K562 (cell line): ENCODE measurements around the gene SNRPB. TPM values are rescaled to one million over a fixed set of nuclear protein-coding genes. Genes with fewer than 3 reads are reported as not detected.

Experiments used
- ATF7 ChIP-seq: fragments of 450-650 bp; IDR thresholded peaks from 2 replicates; pipeline ENCODE4 v1.7.1; 2014; ENCODE audit warnings: mild to moderate bottlenecking, moderate library complexity
- CBFA2T2 ChIP-seq: fragments of 450-650 bp; conservative IDR thresholded peaks from 2 replicates; pipeline ENCODE4 v1.6.1; 2017; ENCODE audit warnings: mild to moderate bottlenecking
- ELF4 ChIP-seq: fragments of 450-650 bp; formaldehyde crosslinking; IDR thresholded peaks from 2 replicates; pipeline ENCODE4 v1.4.0; 2022; ENCODE audit warnings: missing genetic modification characterization
- ELK3 ChIP-seq: fragments of 450-650 bp; formaldehyde crosslinking; IDR thresholded peaks from 2 replicates; pipeline ENCODE4 v1.4.0; 2020; ENCODE audit warnings: mild to moderate bottlenecking
- GTF2E2 ChIP-seq: fragments of 200-800 bp; sonication (Bioruptor generic); IDR thresholded peaks from 2 replicates; pipeline ENCODE4 v1.6.1; 2016; ENCODE audit warnings: missing genetic modification characterization, missing compliant biosample characterization
- HDAC2 ChIP-seq: fragments of 450-650 bp; IDR thresholded peaks from 2 replicates; pipeline ENCODE4 v1.6.1; 2016; ENCODE audit warnings: mild to moderate bottlenecking
- JUNB ChIP-seq: fragments of 450-650 bp; formaldehyde crosslinking; conservative IDR thresholded peaks from 2 replicates; pipeline ENCODE4 v1.4.0; 2020; ENCODE audit warnings: mild to moderate bottlenecking
- MCM7 ChIP-seq, 2 experiments: fragments of 450-650 bp; IDR thresholded peaks; 2 replicates each; pipeline ENCODE4 v1.6.1; 2016 to 2018
- MEF2D ChIP-seq: conservative IDR thresholded peaks from 2 replicates; pipeline ENCODE4 v1.6.1; 2016; ENCODE audit warnings: low read depth, missing genetic modification characterization, missing compliant biosample characterization
- POLR2AphosphoS2 ChIP-seq: IDR thresholded peaks from 2 replicates; pipeline ENCODE4 v1.6.1; 2012; ENCODE audit warnings: low read length, improper control_type of control experiment
- PYGO2 ChIP-seq: fragments of 450-650 bp; IDR thresholded peaks from 2 replicates; pipeline ENCODE4 v1.6.1; 2016; ENCODE audit warnings: mild to moderate bottlenecking, missing genetic modification characterization, moderate library complexity, missing compliant biosample characterization
- SRF ChIP-seq, 2 experiments: fragments of 250-450, 450-650 bp in 1 of 2; sonication (Bioruptor Pico) in 1 of 2; sonication (generic) in 1 of 2; formaldehyde crosslinking; IDR thresholded peaks; 2 replicates each; pipeline versions ENCODE4 v1.5.0 to v1.5.1; 2020 to 2022; ENCODE audit warnings: mild to moderate bottlenecking in 1 of 2, missing genetic modification reagents in 1 of 2
- ZBTB33 ChIP-seq: sonication (generic); formaldehyde crosslinking; IDR thresholded peaks from 2 replicates; pipeline ENCODE4 v1.8.1; 2023; ENCODE audit warnings: mild to moderate bottlenecking, missing genetic modification reagents
- ZNF277 ChIP-seq: fragments of 250-450 bp; sonication (Bioruptor Pico); IDR thresholded peaks from 2 replicates; pipeline ENCODE4 v1.8.0; 2022; ENCODE audit warnings: inconsistent platforms, mild to moderate bottlenecking, moderate library complexity, borderline replicate concordance
- ZNF384 ChIP-seq: IDR thresholded peaks from 2 replicates; pipeline ENCODE4 v1.6.1; 2012; ENCODE audit warnings: low read depth, low read length, improper control_type of control experiment
- ZSCAN29 ChIP-seq: fragments of 450-650 bp; IDR thresholded peaks from 2 replicates; pipeline ENCODE4 v1.6.1; 2017
- ZSCAN32 ChIP-seq: fragments of 450-650 bp; formaldehyde crosslinking; IDR thresholded peaks from 2 replicates; pipeline ENCODE4 v1.4.0; 2020; ENCODE audit warnings: mild to moderate bottlenecking, moderate library complexity
- polyA plus RNA-seq, 8 experiments: library from polyadenylated mRNA; depleted of rRNA in 4 of 8; stranded (reverse) in 5 of 8; unstranded in 3 of 8; fragments of >200 nt; fragmentation: Nextera tagmentation in 2 of 8; fragmentation: Illumina TruSeq in 1 of 8; extraction: Ambion mirVana in 2 of 8; extraction: Trizol in 1 of 8; gene quantifications; 2 replicates each; pipeline versions ENCODE4 v1.2.1 to v1.2.3, GENCODE V29; 2011 to 2014; ENCODE audit warnings: inconsistent platforms in 1 of 8, missing spikeins in 1 of 8
- total RNA-seq, 7 experiments: library from RNA; depleted of rRNA in 6 of 7; stranded (reverse); fragments of >200 nt in 6 of 7; fragmentation: Illumina TruSeq in 2 of 7; extraction: Trizol in 2 of 7; gene quantifications; 2 replicates each; pipeline versions ENCODE4 v1.2.1 to v1.2.3, GENCODE V29; 2011 to 2021; ENCODE audit warnings: low replicate concordance in 1 of 7
- TF ChIP-seq, protein P1 (sequence below): fragments of 250-450 bp; sonication (Bioruptor Pico); IDR thresholded peaks from 2 replicates; pipeline ENCODE4 v1.8.0; 2021; ENCODE audit warnings: moderate library complexity, mild to moderate bottlenecking, inconsistent platforms

The SNRPB gene
- total and polyA plus RNA-seq, 9 of the 15 experiments (the other 6 are each of a cell fraction or from before 2014, with no cell fraction given), result 13.1 to 615 (median 266) TPM

DNA sequence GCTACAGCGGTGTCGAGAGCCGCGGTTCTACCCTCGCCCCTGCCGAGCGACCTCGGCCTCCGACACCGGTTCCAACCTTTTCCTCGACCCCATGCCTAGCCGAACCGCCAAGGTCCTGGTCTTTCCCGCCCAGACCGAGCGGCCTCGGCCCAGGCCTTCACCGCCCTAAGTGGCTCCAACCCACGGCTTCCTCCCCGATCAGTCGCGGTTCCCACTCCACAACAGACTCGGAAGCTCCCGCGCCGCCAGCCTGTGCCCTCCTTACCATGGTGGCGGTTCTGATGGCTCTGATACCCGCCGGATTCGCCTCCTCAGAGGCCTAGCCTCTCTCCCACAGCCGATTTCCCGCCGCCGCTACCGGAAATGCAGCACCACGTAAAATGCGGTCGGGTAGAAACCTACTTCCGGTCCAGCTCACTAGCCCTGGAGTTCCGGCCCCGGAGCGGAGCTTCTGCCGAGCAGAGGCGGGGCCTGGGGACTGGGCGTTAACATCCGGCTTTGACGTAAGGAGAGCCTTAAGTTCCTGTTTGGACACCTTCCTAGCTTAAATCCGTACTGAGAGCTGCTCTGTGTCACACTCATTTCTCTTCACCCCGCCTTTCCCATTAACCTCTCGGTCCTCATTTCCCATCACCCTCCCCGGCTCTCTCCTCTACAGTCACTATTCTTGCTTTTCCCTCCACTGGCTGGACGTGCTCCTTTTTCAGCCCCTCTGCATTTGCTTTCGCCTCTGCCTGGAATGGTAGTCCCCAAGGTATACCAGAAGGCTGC lies at the start of gene SNRPB (continued):
- TF ChIP-seq, protein P1, sequence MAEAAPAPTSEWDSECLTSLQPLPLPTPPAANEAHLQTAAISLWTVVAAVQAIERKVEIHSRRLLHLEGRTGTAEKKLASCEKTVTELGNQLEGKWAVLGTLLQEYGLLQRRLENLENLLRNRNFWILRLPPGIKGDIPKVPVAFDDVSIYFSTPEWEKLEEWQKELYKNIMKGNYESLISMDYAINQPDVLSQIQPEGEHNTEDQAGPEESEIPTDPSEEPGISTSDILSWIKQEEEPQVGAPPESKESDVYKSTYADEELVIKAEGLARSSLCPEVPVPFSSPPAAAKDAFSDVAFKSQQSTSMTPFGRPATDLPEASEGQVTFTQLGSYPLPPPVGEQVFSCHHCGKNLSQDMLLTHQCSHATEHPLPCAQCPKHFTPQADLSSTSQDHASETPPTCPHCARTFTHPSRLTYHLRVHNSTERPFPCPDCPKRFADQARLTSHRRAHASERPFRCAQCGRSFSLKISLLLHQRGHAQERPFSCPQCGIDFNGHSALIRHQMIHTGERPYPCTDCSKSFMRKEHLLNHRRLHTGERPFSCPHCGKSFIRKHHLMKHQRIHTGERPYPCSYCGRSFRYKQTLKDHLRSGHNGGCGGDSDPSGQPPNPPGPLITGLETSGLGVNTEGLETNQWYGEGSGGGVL (CRISPR knock-in tag), result no peak
- TF ChIP-seq ZSCAN32 (CRISPR knock-in tag) (no peak), JUNB (no peak), ZNF277 (CRISPR knock-in tag) (no peak), ZNF384 (peak; percentile 47; the same call in 1 of the 2 replicates), SRF (CRISPR knock-in tag; IDR thresholded peaks at IDR 0.05) (peak in 1 of 2 experiments; percentile 23; a peak in 1 of 4 replicates), MEF2D (tag) (0 out of 2 replicates have a peak, but pooled peaks have one; percentile 9), ZSCAN29 (peak; percentile 81; the same call in 1 of the 2 replicates), GTF2E2 (tag) (peak; percentile 95), MCM7 (IDR thresholded peaks at IDR 0.05) (no peak), ELF4 (CRISPR knock-in tag) (0 out of 2 replicates have a peak, but pooled peaks have one; percentile 24), HDAC2 (no peak), PYGO2 (tag) (no peak), POLR2AphosphoS2 (peak; percentile 79; the same call in 1 of the 2 replicates), ATF7 (peak; percentile 84), ELK3 (CRISPR knock-in tag) (no peak), ZBTB33 (CRISPR knock-in tag) (peak; percentile 47), CBFA2T2 (no peak)
- TF ChIP-seq, all 486 proteins: peak for 165
